ENCODE measurements around the gene ZBTB18. TPM values are rescaled to one million over a fixed set of nuclear protein-coding genes. Genes with fewer than 3 reads are reported as not detected.

ZBTB18 gene
- total RNA-seq, 4 donors from 2014 or later, result 6.9 to 10.3 (median 8.9) TPM

DNA sequence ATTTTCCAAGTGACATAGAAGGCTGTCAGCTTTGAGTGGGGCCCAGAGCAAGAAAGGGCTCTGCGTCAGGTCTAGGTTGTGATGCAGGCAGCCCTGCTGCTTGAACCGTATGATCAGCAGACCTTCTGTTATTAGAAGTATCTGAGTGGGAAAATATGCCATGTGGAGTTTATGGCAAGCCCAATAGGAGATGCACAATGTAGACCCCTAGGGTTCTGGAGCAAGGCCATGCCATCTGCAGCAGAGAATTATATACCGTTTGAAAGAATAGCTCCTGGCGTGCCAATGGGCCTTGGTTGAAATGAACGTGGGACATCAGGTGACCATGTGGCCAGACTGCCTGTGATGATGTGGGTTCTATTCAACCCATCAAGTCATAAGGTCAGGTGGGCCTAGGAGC is 44.1 kb upstream of the ZBTB18 start:
- no peak for TF ChIP-seq POLR2A (IDR thresholded peaks at IDR 0.05)
- no peak for DNase-seq (ENCODE audit: low spot score in 2 of 2)
- Histone ChIP-seq H3K36me3 (no peaks in the 10 kb centered on the region), H3K27me3 (no peaks in the 10 kb centered on the region), H3K4me1 (peaks cover 0 to 24% (median 4%) of the 10 kb centered on the region in 4 donors), H3K4me3 (no peak overlapping the region), H3K9me3 (no peaks in the 10 kb centered on the region), H3K27ac (no peak overlapping the region)
- WGBS, 2 donors, result 91 to 94% methylated on average over 5 of the region's 5 CpGs

GRCh38 chr1:244010191-244010590 is 40.9 kb upstream of the ZBTB18 start:
- H3K9me3 ChIP-seq, result no peaks in the 10 kb centered on the region
- H3K27ac ChIP-seq, result no peak overlapping the region
- H3K4me1 ChIP-seq, result peaks cover 0 to 28% (median 4%) of the 10 kb centered on the region in 4 donors
- H3K4me3 ChIP-seq, result no peak overlapping the region
- TF ChIP-seq, protein P1, sequence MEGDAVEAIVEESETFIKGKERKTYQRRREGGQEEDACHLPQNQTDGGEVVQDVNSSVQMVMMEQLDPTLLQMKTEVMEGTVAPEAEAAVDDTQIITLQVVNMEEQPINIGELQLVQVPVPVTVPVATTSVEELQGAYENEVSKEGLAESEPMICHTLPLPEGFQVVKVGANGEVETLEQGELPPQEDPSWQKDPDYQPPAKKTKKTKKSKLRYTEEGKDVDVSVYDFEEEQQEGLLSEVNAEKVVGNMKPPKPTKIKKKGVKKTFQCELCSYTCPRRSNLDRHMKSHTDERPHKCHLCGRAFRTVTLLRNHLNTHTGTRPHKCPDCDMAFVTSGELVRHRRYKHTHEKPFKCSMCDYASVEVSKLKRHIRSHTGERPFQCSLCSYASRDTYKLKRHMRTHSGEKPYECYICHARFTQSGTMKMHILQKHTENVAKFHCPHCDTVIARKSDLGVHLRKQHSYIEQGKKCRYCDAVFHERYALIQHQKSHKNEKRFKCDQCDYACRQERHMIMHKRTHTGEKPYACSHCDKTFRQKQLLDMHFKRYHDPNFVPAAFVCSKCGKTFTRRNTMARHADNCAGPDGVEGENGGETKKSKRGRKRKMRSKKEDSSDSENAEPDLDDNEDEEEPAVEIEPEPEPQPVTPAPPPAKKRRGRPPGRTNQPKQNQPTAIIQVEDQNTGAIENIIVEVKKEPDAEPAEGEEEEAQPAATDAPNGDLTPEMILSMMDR (IDR thresholded peaks at IDR 0.05), result no peak
- TF ChIP-seq EP300 (IDR thresholded peaks at IDR 0.05) (no peak), POLR2A (IDR thresholded peaks at IDR 0.05) (no peak)
- 69 to 77% methylated on average over 6 of the region's 6 CpGs for WGBS, 2 donors
- no peaks in the 10 kb centered on the region for H3K27me3 ChIP-seq
- no peak for DNase-seq (ENCODE audit: low spot score in 2 of 2)
- H3K36me3 ChIP-seq, result no peaks in the 10 kb centered on the region

DNA sequence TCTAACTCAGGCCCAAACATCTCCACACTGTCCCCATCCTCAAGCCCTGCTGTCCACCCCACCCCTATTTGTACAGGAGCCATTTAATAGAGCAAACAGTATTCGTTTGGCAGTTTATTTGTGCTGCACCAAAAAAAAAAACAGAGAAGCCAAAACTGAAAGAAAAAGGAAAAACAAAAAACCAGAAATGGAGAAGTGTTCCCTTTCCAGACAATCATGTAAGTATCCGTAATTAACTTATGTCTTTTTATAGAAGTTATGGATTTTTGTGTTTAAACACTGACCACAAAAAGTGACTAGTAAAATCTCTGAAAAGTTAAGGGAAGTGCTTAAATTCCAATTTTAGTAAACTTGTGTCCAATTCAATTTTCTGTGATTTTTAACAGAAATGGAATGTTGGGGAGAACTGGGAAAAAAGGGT is 40.4 kb upstream of the ZBTB18 start:
- Histone ChIP-seq H3K4me3 (no peak overlapping the region), H3K36me3 (no peaks in the 10 kb centered on the region), H3K27ac (no peak overlapping the region), H3K9me3 (no peaks in the 10 kb centered on the region), H3K4me1 (peaks cover 0 to 28% (median 4%) of the 10 kb centered on the region in 4 donors), H3K27me3 (no peaks in the 10 kb centered on the region)
- no peak for DNase-seq (ENCODE audit: low spot score in 2 of 2)
- TF ChIP-seq, protein P1 (IDR thresholded peaks at IDR 0.05), result no peak
- TF ChIP-seq POLR2A (IDR thresholded peaks at IDR 0.05) (no peak), EP300 (IDR thresholded peaks at IDR 0.05) (no peak)
- WGBS, 2 donors, result 15 to 22% methylated on average over 2 of the region's 2 CpGs

DNA sequence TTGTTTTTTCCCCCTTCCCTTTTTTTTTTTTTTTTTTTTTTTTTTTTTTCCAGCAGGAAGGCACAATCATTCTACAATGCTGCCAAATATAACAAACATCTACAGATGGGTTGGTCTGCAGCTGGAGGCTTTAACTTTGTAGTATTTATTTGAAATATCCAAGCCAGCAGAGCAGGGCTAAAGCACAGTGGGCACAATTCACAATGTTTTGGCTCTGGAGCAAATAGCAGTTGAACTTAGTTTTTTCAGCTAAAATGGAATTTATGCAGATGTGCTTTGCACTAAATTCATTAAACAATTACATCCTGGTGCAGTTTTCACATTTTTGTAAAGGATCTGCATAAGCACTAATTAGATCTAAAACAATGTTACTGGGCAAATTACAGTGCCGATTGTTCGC is 39.8 kb upstream of the ZBTB18 start:
- TF ChIP-seq POLR2A (IDR thresholded peaks at IDR 0.05) (no peak), EP300 (IDR thresholded peaks at IDR 0.05) (no peak)
- TF ChIP-seq, protein P1 (IDR thresholded peaks at IDR 0.05), result no peak
- H3K9me3 ChIP-seq, result no peaks in the 10 kb centered on the region
- peaks cover 0 to 28% (median 4%) of the 10 kb centered on the region in 4 donors for H3K4me1 ChIP-seq
- no peak for DNase-seq (ENCODE audit: low spot score in 2 of 2)
- H3K4me3 ChIP-seq, result no peak overlapping the region
- no peaks in the 10 kb centered on the region for H3K27me3 ChIP-seq
- 28 to 30% methylated on average over 2 of the region's 2 CpGs for WGBS, 2 donors
- H3K27ac ChIP-seq, result no peak overlapping the region
- H3K36me3 ChIP-seq, result no peaks in the 10 kb centered on the region

GRCh38 chr1:244011786-244012185 is 39.3 kb upstream of the ZBTB18 start:
- Histone ChIP-seq H3K36me3 (no peaks in the 10 kb centered on the region), H3K4me1 (peaks cover 0 to 28% (median 4%) of the 10 kb centered on the region in 4 donors), H3K4me3 (no peak overlapping the region), H3K27me3 (no peaks in the 10 kb centered on the region), H3K27ac (no peak overlapping the region), H3K9me3 (no peaks in the 10 kb centered on the region)
- WGBS, 2 donors, result 25 to 35% methylated on average over 6 of the region's 6 CpGs
- TF ChIP-seq EP300 (IDR thresholded peaks at IDR 0.05) (no peak), POLR2A (IDR thresholded peaks at IDR 0.05) (no peak)
- TF ChIP-seq, protein P1 (IDR thresholded peaks at IDR 0.05), result no peak
- no peak for DNase-seq (ENCODE audit: low spot score in 2 of 2)

DNA sequence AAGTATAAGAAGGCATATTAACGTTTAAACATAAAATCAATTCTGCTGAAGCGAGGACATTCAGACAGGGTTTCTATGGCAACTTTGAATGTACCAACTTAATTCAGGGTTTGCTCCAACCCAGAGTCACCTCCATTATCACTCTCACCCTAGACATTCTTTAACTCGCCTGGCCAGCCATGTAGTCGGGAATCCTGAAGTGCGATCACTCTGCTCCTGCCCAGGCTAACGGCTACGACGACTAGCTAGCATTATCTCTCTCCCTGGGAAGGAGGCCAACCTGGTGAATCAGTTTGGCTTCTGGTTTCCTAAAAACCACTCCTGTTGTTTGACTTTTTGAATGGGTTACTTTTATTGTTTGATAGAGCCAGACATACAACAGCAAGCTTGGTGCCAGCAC is 38.9 kb upstream of the ZBTB18 start:
- no peaks in the 10 kb centered on the region for H3K9me3 ChIP-seq
- H3K27me3 ChIP-seq, result no peaks in the 10 kb centered on the region
- no peak overlapping the region for H3K4me3 ChIP-seq
- DNase-seq (ENCODE audit: low spot score in 2 of 2), result no peak
- H3K4me1 ChIP-seq, result peaks cover 0 to 28% (median 4%) of the 10 kb centered on the region in 4 donors
- no peaks in the 10 kb centered on the region for H3K36me3 ChIP-seq
- WGBS, 2 donors, result 32 to 51% methylated on average over 8 of the region's 8 CpGs
- TF ChIP-seq, protein P1 (IDR thresholded peaks at IDR 0.05), result no peak
- TF ChIP-seq POLR2A (IDR thresholded peaks at IDR 0.05) (no peak), EP300 (IDR thresholded peaks at IDR 0.05) (no peak)
- H3K27ac ChIP-seq, result no peak overlapping the region
